Measurements from ENCODE around the gene ATP8B3. TPM values are rescaled to one million over a fixed set of nuclear protein-coding genes. Genes with fewer than 3 reads are reported as not detected.
A peak's percentile ranks its signal among the peaks of the same experiment; 100 is the strongest.

ATP8B3 gene
- total RNA-seq, 1 experiment from 2014 or later: 11.9 TPM

GRCh38 chr19:1822210-1822609, 10.1 kb upstream of the ATP8B3 start:
- no peak for DNase-seq (ENCODE audit: low read depth)
- in situ Hi-C loops (cut with HindIII; ENCODE audit: low pct_unique_long_range_greater_than_20kb, low sequenced_read_pairs): no loop called here

GRCh38 chr19:1819341-1820255, 7.5 kb upstream of the ATP8B3 start:
- in situ Hi-C loops (cut with HindIII; ENCODE audit: low pct_unique_long_range_greater_than_20kb, low sequenced_read_pairs): no loop called here

GRCh38 chr19:1818549-1819195, 6.6 kb upstream of the ATP8B3 start:
- in situ Hi-C loops (cut with HindIII; ENCODE audit: low pct_unique_long_range_greater_than_20kb, low sequenced_read_pairs): no loop called here
- DNase-seq (ENCODE audit: low read depth): no peak

More at GRCh38 chr19:1819341-1820255, 7.5 kb upstream of the ATP8B3 start:
- no peak for DNase-seq (ENCODE audit: low read depth)

- in situ Hi-C loops (cut with HindIII; ENCODE audit: low pct_unique_long_range_greater_than_20kb, low sequenced_read_pairs): no loop called here
- no peak for DNase-seq (ENCODE audit: low read depth)
These were observed 5.6 kb upstream of the ATP8B3 start for GRCh38 chr19:1817553-1818179.

GRCh38 chr19:1816530-1817298, 4.6 kb upstream of the ATP8B3 start:
- in situ Hi-C loops (cut with HindIII; ENCODE audit: low pct_unique_long_range_greater_than_20kb, low sequenced_read_pairs): no loop called here
- no peak for DNase-seq (ENCODE audit: low read depth)

GRCh38 chr19:1815605-1816529, 3.8 kb upstream of the ATP8B3 start:
- in situ Hi-C loops (cut with HindIII; ENCODE audit: low pct_unique_long_range_greater_than_20kb, low sequenced_read_pairs): no loop called here
- no peak for DNase-seq (ENCODE audit: low read depth)

- DNase-seq (ENCODE audit: low read depth): no peak
- in situ Hi-C loops (cut with HindIII; ENCODE audit: low pct_unique_long_range_greater_than_20kb, low sequenced_read_pairs): no loop called here
These were observed 2.9 kb upstream of the ATP8B3 start for GRCh38 chr19:1814833-1815604.

GRCh38 chr19:1814391-1814790, 2.3 kb upstream of the ATP8B3 start:
- in situ Hi-C loops (cut with HindIII; ENCODE audit: low pct_unique_long_range_greater_than_20kb, low sequenced_read_pairs): no loop called here
- DNase-seq (ENCODE audit: low read depth): no peak

- in situ Hi-C loops (cut with HindIII; ENCODE audit: low pct_unique_long_range_greater_than_20kb, low sequenced_read_pairs): no loop called here
- DNase-seq (ENCODE audit: low read depth): no peak
These were observed 1.4 kb upstream of the ATP8B3 start for GRCh38 chr19:1813192-1814182.

GRCh38 chr19:1812426-1813191, 533 bp upstream of the ATP8B3 start:
- DNase-seq (ENCODE audit: low read depth): peak; percentile 96
- in situ Hi-C loops (cut with HindIII; ENCODE audit: low pct_unique_long_range_greater_than_20kb, low sequenced_read_pairs): no loop called here

GRCh38 chr19:1811472-1811894, 593 bp downstream of the ATP8B3 start:
- in situ Hi-C loops (cut with HindIII; ENCODE audit: low pct_unique_long_range_greater_than_20kb, low sequenced_read_pairs): no loop called here
- peak; percentile 78 for DNase-seq (ENCODE audit: low read depth)

GRCh38 chr19:1810439-1811160, 1.5 kb downstream of the ATP8B3 start:
- no peak for DNase-seq (ENCODE audit: low read depth)
- in situ Hi-C loops (cut with HindIII; ENCODE audit: low pct_unique_long_range_greater_than_20kb, low sequenced_read_pairs): no loop called here

- DNase-seq (ENCODE audit: low read depth): no peak
- in situ Hi-C loops (cut with HindIII; ENCODE audit: low pct_unique_long_range_greater_than_20kb, low sequenced_read_pairs): no loop called here
These were observed 2.4 kb downstream of the ATP8B3 start for GRCh38 chr19:1809678-1810077.

GRCh38 chr19:1808395-1808731, 3.7 kb downstream of the ATP8B3 start:
- in situ Hi-C loops (cut with HindIII; ENCODE audit: low pct_unique_long_range_greater_than_20kb, low sequenced_read_pairs): no loop called here
- DNase-seq (ENCODE audit: low read depth): no peak

All from Caki2 (cell line).